GM13977 (cell line): ENCODE data around the gene ZCCHC8.

Experiments
- DNase-seq: peaks from one replicate; pipeline ENCODE4 v3.0.0; 2012; ENCODE audit warnings: low spot score
- CTCF ChIP-seq: IDR thresholded peaks from 2 replicates; pipeline ENCODE4 v1.5.1; 2012; ENCODE audit warnings: mild to moderate bottlenecking, control low read depth; ENCODE audit not compliant: insufficient read depth; ENCODE audit errors: extremely low read depth, missing control alignments
- in situ Hi-C: fragments of 300-500 bp; cut with MboI; formaldehyde crosslinking; loops from one replicate; pipeline ENCODE4 v1.12.0; 2022; ENCODE audit warnings: low sequenced_read_pairs, low pct_unique_long_range_greater_than_20kb, mixed read lengths, inconsistent platforms; ENCODE audit not compliant: unreplicated experiment

ZCCHC8 gene

GRCh38 chr12:122523280-122523679, 22.5 kb upstream of the ZCCHC8 start:
- in situ Hi-C loops: no loop called here
- DNase-seq: no peak
- TF ChIP-seq CTCF: no peak

- no peak for DNase-seq
- no peak for TF ChIP-seq CTCF
- in situ Hi-C loops: no loop called here
These were observed 19.9 kb upstream of the ZCCHC8 start for GRCh38 chr12:122520676-122521075.

GRCh38 chr12:122519418-122519817, 18.7 kb upstream of the ZCCHC8 start:
- no peak for DNase-seq
- in situ Hi-C loops: no loop called here
- no peak for TF ChIP-seq CTCF

GRCh38 chr12:122518908-122519307, 18.2 kb upstream of the ZCCHC8 start:
- DNase-seq: no peak
- no peak for TF ChIP-seq CTCF
- in situ Hi-C loops: no loop called here

- TF ChIP-seq CTCF: no peak
- in situ Hi-C loops: no loop called here
- no peak for DNase-seq
These were observed 17.1 kb upstream of the ZCCHC8 start for GRCh38 chr12:122517877-122518276.

GRCh38 chr12:122516544-122517361, 16.0 kb upstream of the ZCCHC8 start:
- no peak for TF ChIP-seq CTCF
- in situ Hi-C loops: no loop called here
- DNase-seq: no peak
